HG02885 (cell line): ENCODE data around the gene FOXJ1.

ENCODE experiments used
- ATAC-seq: cut with Tn5 transposase; IDR thresholded peaks from one replicate; pipeline ENCODE4 v1.9.1; 2021; ENCODE audit warnings: mild to moderate bottlenecking; ENCODE audit not compliant: unreplicated experiment, poor library complexity

Gene FOXJ1

GRCh38 chr17:76145231-76146052 lies 4.4 kb upstream of the FOXJ1 start:
- ATAC-seq, result no peak

DNA sequence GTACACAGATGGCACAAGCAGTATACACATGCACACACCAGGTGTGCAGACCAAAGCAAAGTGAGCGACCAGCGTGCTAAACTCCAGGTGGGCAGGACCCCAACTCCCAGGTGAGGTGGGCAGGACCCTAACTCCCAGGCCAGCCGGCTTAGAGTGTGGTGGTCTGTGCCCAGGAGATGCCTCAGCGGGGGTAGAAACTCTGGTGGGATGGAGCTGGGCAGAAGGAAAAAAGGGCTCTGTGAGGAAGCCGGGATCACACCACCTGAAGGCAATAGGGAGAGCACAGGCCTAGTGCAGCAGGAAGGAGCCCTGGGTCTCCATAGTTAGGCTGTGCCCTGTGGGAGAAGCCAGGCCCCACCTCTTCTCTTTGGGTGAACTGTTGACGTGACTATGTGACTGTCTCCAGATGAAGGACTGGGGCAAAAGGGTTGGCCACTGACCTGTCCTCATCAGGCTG lies 1.6 kb upstream of the FOXJ1 start:
- ATAC-seq, result no peak

DNA sequence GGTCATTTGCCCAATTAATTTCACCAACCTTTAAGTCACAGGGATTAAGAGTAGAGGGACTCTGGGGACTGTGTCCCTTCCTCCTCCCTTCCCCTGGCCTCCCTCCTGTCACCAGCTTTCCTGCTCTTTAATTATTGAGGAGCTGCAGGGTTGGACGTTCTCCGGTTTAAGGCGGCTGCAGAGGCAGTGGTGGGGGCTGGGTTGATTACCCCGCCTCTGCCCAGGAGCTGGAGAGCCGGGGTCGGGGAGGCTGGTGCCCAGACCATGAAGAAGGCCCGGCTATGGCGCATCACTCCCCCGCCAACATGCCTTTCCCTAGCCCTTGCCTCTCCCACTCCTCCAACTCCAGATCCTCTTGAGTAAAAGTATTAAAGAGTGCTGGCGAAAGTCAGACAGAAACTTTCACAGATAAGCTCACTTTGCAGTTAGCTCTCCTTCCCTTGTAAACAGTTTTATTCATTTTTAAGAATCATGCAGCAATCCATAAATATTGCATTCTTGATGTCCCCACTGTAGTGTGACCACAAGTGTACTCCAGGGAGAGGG lies 1.1 kb upstream of the FOXJ1 start:
- no peak for ATAC-seq

GRCh38 chr17:76140661-76141211 lies 309 bp downstream of the FOXJ1 start:
- no peak for ATAC-seq

DNA sequence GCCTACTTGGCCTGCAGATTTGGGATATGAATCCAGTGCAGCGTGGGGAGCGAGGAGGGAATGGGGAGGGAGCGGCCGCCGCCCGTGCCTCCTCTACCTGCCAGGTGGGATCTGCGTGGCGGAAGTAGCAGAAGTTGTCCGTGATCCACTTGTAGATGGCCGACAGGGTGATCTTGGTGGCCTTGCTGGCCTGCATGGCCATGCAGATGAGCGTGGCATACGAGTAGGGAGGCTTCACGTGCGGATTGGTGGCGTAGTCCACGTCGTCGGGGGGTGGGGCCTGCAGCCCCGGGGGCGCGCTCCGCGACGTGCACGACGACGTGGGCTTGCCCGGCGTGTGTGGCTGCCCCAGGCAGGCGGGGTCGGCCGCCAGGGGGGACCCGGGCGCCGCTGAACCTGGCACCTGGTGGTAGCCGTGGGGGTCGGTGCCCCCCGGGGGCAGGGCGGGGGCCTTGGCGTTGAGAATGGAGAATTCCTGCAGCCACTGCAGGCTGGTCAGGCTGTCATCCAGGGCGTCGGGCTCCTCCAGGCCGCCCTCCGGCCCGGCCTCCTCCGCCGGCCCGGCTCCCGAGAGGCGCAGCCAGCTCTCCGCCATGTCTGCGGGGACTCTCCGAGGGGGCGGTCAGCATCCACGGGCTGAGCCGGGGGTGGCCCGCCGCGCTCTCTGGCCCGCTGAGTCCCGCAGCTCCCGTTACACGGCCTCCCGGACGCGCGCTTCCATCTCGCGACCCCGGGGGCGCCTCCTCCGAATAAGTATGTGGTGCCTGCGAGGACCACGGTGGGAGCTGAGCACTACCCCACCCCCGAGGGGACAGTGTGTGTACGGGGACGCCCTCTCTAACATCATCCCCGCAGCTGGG lies 1.0 kb downstream of the FOXJ1 start:
- no peak for ATAC-seq

DNA sequence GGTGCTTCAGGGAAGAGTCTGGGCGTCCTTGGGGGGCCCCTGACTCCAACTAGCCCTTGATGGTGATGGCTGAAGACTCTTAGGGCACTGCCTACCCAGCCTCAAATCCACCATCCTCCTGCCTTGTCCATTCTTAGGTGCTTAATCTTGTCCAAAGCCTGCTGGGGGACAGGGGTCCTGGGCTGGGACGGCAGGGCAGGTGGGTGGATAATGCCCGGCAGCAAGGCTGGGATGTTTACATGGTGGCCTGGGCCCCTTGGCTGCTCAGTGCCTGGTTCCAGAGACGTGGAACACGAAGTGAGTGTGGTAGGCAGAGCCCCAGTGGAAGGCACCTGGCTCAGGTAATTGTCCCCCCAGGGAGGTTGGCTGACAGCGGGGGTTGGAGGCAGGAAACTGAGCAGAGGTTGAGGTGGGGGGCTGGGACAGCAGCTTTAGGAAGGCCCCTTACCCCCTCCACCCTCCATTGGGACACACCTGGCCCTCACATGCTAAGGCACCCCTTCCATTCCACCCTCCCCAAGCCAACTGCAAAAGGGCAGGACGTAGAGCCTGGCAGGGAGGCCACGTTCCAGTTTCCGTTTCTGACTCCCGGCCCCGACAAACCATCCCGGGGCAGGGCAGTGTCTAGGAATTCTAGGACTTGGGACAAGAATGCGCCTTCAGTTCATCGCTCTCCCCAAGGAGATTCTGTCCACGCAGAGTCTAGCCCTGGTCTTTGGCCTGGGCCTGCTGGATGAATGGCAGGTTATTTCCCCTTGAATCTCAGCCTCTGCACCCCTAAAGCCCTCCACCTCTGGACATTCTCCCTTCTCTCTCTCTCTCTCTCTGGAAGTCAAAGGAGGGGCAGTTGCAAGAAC lies 1.9 kb downstream of the FOXJ1 start:
- no peak for ATAC-seq

DNA sequence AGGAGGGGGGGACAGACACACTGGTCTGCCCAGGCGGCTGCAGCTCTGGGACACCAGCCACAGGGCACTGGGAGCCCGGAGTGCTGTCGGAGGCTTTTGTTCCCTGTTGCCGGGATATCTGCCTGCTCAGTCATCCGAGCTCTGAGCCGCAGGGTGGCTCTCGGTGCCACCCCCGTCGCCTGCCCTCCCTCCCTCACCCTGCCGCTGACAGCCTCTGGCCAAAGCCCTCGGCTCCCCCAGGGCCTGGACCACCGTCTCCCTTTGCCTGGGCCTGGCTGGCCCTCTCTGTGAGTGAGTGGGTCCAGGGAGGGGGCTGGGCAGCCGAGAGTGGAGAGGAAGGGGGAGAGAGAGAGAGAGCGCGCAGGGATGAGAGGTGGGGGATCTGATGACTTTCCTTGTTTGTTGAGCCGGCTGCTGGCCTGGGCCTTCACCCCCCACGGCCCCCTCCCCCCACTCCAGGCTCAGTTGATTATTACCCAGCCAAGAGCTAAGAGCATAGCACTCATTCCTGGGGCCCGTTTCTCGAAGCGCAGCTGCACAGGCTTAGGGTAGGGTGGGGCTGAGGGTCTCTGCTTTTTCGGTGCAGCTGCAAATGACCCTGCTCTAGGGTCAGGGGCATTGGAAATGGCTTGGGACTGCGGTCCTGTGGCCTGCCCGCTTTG lies 2.7 kb downstream of the FOXJ1 start:
- ATAC-seq, result no peak

GRCh38 chr17:76137351-76138233 lies 3.5 kb downstream of the FOXJ1 start:
- no peak for ATAC-seq

DNA sequence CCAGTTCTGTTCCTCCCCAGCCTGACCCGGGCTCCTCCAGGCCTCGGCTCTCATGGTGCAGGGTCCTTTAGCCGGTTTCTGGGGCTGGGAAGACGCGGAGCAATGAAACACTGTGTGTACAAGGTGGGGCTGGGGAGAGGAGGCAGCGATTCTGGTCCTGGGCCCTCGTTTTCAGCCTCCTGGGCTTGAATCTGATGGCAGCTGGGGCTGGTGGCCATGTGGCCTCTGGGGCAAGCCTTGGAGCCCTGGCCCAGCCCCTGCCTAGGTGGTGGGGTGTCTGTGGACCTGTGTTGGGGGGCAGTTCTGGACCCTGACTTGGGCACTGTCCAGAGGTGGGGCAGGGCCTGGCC lies 4.1 kb downstream of the FOXJ1 start:
- ATAC-seq, result no peak

- ATAC-seq, result no peak
Observed at GRCh38 chr17:76136276-76137000, 4.6 kb downstream of the FOXJ1 start.

GRCh38 chr17:76135810-76136188 lies 5.2 kb downstream of the FOXJ1 start:
- no peak for ATAC-seq

DNA sequence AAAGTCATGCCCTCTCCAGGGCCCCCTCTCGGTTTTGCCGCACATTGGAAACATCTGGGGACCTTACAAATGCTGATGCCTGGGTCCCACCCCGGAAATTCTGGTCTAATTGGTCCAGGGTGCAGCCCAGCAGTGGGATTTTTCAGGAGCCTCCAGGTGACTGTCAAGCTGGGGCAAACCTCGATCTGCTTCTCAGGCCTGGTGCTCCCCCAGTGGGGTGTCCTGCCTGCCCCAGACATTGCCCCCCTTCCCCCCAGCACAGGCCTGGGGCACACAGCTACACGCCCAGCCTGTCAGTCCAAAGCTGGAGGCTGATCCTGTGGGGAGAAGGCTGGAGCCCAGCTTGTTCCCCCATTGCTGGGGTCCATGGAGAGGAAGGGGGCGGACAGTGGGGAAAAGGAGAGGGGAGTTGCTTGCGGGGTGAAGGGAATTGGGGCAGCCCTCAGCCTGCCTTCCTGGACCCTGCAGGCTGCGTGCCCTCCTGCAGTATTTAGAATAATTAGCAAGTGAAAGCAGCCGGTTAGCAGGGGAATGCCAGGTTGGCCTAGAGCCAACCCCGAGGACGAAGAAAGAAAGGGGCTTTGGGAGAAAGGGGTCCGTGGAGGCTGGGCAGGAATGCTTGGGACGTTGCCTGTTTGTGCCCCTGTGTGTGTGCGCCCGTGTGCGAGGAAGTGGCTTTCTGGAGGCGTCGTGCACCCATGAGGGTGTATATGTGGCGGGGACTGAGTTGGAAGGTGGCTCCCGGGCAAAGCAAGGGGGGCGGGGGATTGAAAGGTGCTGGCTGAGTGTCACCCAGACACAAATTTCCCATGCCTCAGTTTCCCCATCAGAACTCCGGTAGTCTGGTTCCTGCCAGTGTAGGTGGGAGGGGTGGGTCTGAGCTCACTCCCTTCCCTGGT lies 5.9 kb downstream of the FOXJ1 start:
- no peak for ATAC-seq

DNA sequence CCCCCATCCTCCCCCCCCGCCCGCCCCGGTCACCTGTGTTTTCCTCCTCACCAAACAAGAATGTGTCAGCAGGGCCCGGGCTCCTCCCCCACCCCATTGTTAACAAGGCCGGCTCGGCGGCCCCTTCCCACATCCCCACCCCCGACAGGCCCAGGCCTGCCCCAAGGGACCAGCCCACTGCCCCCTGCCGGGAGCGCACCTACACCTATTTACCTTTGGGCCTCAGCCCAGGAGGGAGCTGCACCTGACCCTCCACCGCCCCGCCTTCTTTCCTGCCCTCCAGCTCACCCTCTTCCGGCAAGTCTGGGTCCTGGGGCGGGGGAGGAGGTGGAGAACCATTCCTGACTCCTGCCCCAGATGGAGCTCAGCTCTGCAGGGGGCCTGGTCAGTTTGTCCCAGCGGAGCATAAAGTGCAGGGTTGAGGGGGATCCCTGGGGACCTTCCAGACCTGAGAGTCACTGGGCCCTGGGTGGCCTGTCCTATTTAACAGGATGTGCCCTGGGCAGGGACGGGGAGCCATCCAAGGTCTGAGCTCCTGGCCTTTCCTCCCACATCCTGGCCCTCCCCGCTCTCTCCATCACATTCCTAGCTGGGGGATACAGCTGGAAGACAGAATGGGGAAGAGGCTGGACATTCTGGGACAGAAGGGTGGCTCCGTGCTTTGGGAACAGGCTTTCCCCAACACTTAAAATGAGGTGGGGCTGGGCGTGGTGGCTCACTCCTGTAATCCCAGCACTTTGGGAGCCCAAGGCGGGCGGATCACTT lies 8.3 kb downstream of the FOXJ1 start:
- ATAC-seq, result no peak

DNA sequence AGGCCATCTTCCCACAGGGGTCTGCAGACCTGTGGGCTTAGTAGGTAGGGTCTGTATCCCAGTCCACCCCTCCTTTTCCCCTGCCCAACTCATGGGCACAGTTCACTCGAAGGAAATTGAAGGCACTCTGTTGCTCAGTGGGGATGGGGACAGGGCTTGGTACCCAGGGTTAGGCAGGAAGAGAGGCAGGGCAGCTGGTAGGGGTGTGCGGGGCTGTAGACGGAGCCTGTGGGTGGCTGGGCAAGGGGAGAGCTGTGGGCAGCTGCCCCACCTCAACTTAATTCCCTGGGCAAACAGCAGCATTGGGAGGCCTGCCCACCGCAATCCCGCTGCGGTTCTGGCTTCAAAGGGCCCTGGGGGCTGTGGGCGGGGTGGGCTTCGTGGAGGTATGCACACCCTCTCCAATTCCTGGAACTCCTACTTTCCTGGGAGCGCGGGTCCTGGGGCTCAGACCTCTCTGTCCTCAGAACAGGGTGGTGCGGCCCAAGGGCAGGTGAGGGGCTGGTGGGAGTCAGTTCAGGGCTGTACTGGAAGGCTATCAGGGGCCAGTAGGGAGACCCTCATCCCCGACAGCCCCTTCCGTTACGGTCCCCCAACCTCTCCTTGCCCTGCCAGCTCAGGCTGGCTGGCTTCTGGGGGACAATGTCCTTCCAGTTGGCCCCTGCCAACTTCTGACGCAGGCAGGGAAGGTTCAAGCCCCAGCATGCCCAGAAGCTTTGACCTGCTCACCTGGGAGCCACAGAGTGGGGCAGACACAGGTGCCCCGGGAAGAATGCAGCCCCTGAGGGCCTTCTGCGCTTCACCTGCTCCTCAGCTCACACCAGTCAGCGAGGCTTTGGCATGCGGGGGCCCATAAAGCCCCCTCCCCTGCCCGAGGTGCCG lies 9.1 kb downstream of the FOXJ1 start:
- ATAC-seq, result no peak

- ATAC-seq, result no peak
Observed at GRCh38 chr17:76131051-76131691, 9.9 kb downstream of the FOXJ1 start.
